Testis (tissue), 2 donors: ENCODE results near the gene PLPPR3.

Experiments used
- POLR2A ChIP-seq: fragments of 450-650 bp; IDR thresholded peaks from one replicate; pipeline ENCODE4 v1.6.1; 2017; ENCODE audit warnings: antibody characterized with exemption, mild to moderate bottlenecking, moderate library complexity
- TF ChIP-seq, protein P1 (sequence below), 3 experiments: fragments of 450-650 bp in 2 of 3; fragments of 200-600 bp in 1 of 3; sonication (generic) in 1 of 3; IDR thresholded peaks; one replicate each; pipeline ENCODE4 v1.5.1; 2016 to 2019; ENCODE audit warnings: antibody characterized with exemption in 3 of 3, mild to moderate bottlenecking in 2 of 3, moderate library complexity in 1 of 3

DNA sequence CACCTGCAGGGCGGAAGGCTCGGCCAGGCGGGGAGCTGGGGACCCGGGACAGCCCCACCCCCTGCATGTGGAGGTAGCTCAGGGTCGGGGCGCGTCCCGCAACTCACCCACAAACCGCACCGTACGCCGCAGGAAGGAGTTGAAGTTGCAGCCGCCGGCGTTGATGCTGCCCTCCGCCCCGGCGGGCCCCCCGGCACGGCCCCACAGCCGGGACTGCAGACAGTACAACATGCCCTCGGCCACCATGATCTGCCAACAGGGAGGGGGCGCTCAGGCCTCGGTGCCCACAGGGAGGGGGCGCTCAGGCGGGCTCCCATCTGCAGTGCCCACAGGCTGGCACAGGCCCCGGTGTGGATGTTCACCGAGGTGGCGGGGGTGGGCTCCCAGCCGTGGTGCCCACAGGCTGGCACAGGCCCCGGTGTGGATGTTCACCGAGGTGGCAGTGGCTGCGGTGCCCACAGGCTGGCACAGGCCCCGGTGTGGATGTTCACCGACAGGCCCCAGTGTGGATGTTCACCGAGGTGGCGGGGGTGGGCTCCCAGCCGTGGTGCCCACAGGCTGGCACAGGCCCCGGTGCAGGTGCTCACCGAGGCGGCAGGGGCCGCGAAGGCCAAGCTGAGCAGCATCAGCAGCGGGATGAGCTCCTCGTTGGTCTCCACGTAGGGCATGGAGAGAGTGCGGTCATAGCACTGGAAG lies 6.5 kb downstream of the PLPPR3 start:
- TF ChIP-seq, protein P1, sequence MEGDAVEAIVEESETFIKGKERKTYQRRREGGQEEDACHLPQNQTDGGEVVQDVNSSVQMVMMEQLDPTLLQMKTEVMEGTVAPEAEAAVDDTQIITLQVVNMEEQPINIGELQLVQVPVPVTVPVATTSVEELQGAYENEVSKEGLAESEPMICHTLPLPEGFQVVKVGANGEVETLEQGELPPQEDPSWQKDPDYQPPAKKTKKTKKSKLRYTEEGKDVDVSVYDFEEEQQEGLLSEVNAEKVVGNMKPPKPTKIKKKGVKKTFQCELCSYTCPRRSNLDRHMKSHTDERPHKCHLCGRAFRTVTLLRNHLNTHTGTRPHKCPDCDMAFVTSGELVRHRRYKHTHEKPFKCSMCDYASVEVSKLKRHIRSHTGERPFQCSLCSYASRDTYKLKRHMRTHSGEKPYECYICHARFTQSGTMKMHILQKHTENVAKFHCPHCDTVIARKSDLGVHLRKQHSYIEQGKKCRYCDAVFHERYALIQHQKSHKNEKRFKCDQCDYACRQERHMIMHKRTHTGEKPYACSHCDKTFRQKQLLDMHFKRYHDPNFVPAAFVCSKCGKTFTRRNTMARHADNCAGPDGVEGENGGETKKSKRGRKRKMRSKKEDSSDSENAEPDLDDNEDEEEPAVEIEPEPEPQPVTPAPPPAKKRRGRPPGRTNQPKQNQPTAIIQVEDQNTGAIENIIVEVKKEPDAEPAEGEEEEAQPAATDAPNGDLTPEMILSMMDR (IDR thresholded peaks at IDR 0.05): no peak
- TF ChIP-seq POLR2A: no peak
